ENCODE measurements around the gene ALDH1A3.

- TF ChIP-seq CTCF (IDR thresholded peaks at IDR 0.05; ENCODE audit: low read depth, low read length): no peak
- TF ChIP-seq POLR2A (IDR thresholded peaks at IDR 0.05; ENCODE audit: extremely low read depth, insufficient read length): no peak
- no peak for TF ChIP-seq MYC (IDR thresholded peaks at IDR 0.05; ENCODE audit: low read depth, low read length)
Observed at GRCh38 chr15:100934726-100935125, 55.1 kb downstream of the ALDH1A3 start.
